H1 (cell line): ENCODE data around the gene EXD3. TPM values are rescaled to one million over a fixed set of nuclear protein-coding genes. Genes with fewer than 3 reads are reported as not detected.

Experiments
- ATF2 ChIP-seq: IDR thresholded peaks from 2 replicates; pipeline ENCODE4 v1.6.1; 2012; ENCODE audit warnings: low read length, inconsistent platforms
- NANOG ChIP-seq: IDR thresholded peaks from 2 replicates; pipeline ENCODE4 v1.6.1; 2011; ENCODE audit warnings: low read length, low read depth, mild to moderate bottlenecking, inconsistent platforms; ENCODE audit not compliant: insufficient read depth, poor library complexity, severe bottlenecking
- RFX5 ChIP-seq: IDR thresholded peaks from 2 replicates; pipeline ENCODE4 v1.6.1; 2011; ENCODE audit warnings: low read depth, low read length, improper control_type of control experiment, borderline replicate concordance
- polyA plus RNA-seq, 7 experiments: library from polyadenylated mRNA; depleted of rRNA in 3 of 7; stranded (reverse) in 5 of 7; unstranded in 2 of 7; fragments of >200 nt in 5 of 7; fragments of 200-250 nt in 2 of 7; gene quantifications; 1 replicate in 5 of 7; 2 replicates in 1 of 7; 4 replicates in 1 of 7; pipeline versions ENCODE4 v1.2.1 to v1.2.3, GENCODE V29; 2011 to 2013; ENCODE audit warnings: missing spikeins in 2 of 7, mixed read lengths in 2 of 7
- total RNA-seq: library from RNA; stranded (reverse); fragmentation: NEBNext Ultra II Directional; extraction: Animal tissue kit (Norgen Biotek cat#: 25700); gene quantifications from 2 replicates; pipeline ENCODE4 v1.2.1, GENCODE V29; 2021

EXD3 gene
- total and polyA plus RNA-seq, 2 of the 8 experiments (the other 6 are each of a cell fraction or from before 2014, with no cell fraction given) = 7.2 to 9.4 TPM

GRCh38 chr9:137395666-137396010, 27.3 kb downstream of the EXD3 start (continued):
- TF ChIP-seq ATF2 (no peak), NANOG (no peak), RFX5 (no peak)
- TF ChIP-seq, all 59 proteins: peak for 0
